PC-9 (cell line): Measurements from ENCODE around the gene TBX10. TPM values are rescaled to one million over a fixed set of nuclear protein-coding genes. Genes with fewer than 3 reads are reported as not detected.

Experiments
- BruUV-seq: library from RNA; stranded (reverse); fragments of 400-500 nt; replicated peaks from 2 replicates; lab custom pipeline; 2021; lab: Mats Ljungman, UMichigan
- CTCF ChIA-PET: fragments of 300-600 bp; sonication (Branson Sonifier 250); formaldehyde crosslinking; loops from one replicate; lab custom pipeline; 2022; ENCODE audit warnings: antibody characterized with exemption; lab: Charles Lee
- POLR2A ChIA-PET: fragments of 300-600 bp; sonication (Branson Sonifier 250); formaldehyde crosslinking; loops from one replicate; lab custom pipeline; 2022; ENCODE audit warnings: antibody characterized with exemption; ENCODE audit not compliant: unreplicated experiment; lab: Charles Lee
- DNase-seq, 2 experiments: peaks; one replicate each; pipeline versions ENCODE4 v3.0.0 to v3.0.0-alpha.2; 2015 to 2022; ENCODE audit warnings: mixed read lengths in 1 of 2
- H2AFZ ChIP-seq: fragments of 200-600 bp; sonication (generic); 2 replicates; pipeline ENCODE4 v1.8.1; 2017; ENCODE audit warnings: antibody characterized with exemption
- H3F3A ChIP-seq: fragments of 200-600 bp; sonication (generic); 2 replicates; pipeline ENCODE4 v1.8.1; 2017; ENCODE audit warnings: antibody characterized with exemption, mild to moderate bottlenecking, low read depth; ENCODE audit not compliant: insufficient read depth
- H3K27ac ChIP-seq: fragments of 200-600 bp; sonication (generic); 2 replicates; pipeline ENCODE4 v1.6.1; 2016; ENCODE audit warnings: mixed run types
- H3K27me3 ChIP-seq: fragments of 200-600 bp; sonication (generic); 2 replicates; pipeline ENCODE4 v1.6.1; 2016; ENCODE audit warnings: low read depth, mixed run types; ENCODE audit not compliant: insufficient read depth
- H3K36me3 ChIP-seq: fragments of 200-600 bp; sonication (generic); 2 replicates; pipeline ENCODE4 v1.6.1; 2016; ENCODE audit warnings: low read depth, mixed run types
- H3K4me1 ChIP-seq: fragments of 200-600 bp; sonication (generic); replicated peaks from 2 replicates; pipeline ENCODE4 v1.6.1; 2016; ENCODE audit warnings: mixed run types; ENCODE audit not compliant: insufficient read depth
- H3K4me2 ChIP-seq: fragments of 200-600 bp; sonication (generic); 2 replicates; pipeline ENCODE4 v1.6.1; 2017; ENCODE audit warnings: mixed run types
- H3K4me3 ChIP-seq: fragments of 200-600 bp; sonication (generic); 2 replicates; pipeline ENCODE4 v1.6.1; 2016; ENCODE audit warnings: mixed run types
- H3K79me2 ChIP-seq: fragments of 200-600 bp; sonication (generic); 2 replicates; pipeline ENCODE4 v1.6.1; 2017; ENCODE audit warnings: low read depth, mixed run types
- H3K9me2 ChIP-seq: fragments of 200-600 bp; sonication (generic); 2 replicates; pipeline ENCODE4 v1.8.1; 2017; ENCODE audit warnings: mild to moderate bottlenecking; ENCODE audit not compliant: insufficient read depth
- H3K9me3 ChIP-seq: fragments of 200-600 bp; sonication (generic); 2 replicates; pipeline ENCODE4 v1.8.1; 2016; ENCODE audit warnings: low read depth; ENCODE audit not compliant: insufficient read depth
- H4K20me1 ChIP-seq: fragments of 200-600 bp; sonication (generic); 2 replicates; pipeline ENCODE4 v1.8.1; 2017; ENCODE audit not compliant: insufficient read depth
- EZH2 ChIP-seq: fragments of 200-600 bp; sonication (generic); IDR thresholded peaks from 2 replicates; pipeline ENCODE4 v1.8.0; 2017; ENCODE audit warnings: antibody characterized with exemption, low read depth
- intact Hi-C: fragments of 100-400 bp; cut with micrococcal nuclease; formaldehyde crosslinking; loops from one replicate; pipeline ENCODE4 v1.10.0; 2022; ENCODE audit not compliant: unreplicated experiment
- total RNA-seq: library from RNA; stranded (reverse); gene quantifications from 2 replicates; pipeline ENCODE4 v1.2.3, GENCODE V29; 2021
- TF ChIP-seq, protein P1 (sequence below): fragments of 200-600 bp; sonication (generic); conservative IDR thresholded peaks from 2 replicates; pipeline ENCODE4 v1.6.1; 2017; ENCODE audit warnings: mixed run types, antibody characterized with exemption, mild to moderate bottlenecking, moderate library complexity

TBX10 gene
- total RNA-seq, 1 experiment from 2014 or later = not detected

DNA sequence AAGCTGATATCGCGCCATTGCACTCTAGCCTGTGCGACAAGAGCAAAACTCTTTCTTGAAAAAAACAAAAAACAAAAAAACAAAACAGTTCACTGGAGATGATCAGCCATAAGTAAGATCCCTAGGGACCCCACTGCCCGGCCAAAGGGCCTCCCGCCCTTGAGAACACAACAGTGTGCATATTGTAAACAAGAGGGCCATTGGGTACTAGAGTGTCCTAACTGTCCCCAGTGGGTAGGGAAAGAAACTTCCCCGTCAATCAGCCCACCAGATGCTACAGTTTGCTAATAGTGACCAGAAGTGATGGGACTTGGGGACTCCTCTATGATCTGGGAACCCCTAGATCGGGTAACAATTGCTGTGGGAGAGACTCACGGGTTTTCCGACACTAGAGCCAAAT, 14.7 kb upstream of the TBX10 start:
- DNase-seq = no peak
- no peak for TF ChIP-seq EZH2
- TF ChIP-seq, protein P1, sequence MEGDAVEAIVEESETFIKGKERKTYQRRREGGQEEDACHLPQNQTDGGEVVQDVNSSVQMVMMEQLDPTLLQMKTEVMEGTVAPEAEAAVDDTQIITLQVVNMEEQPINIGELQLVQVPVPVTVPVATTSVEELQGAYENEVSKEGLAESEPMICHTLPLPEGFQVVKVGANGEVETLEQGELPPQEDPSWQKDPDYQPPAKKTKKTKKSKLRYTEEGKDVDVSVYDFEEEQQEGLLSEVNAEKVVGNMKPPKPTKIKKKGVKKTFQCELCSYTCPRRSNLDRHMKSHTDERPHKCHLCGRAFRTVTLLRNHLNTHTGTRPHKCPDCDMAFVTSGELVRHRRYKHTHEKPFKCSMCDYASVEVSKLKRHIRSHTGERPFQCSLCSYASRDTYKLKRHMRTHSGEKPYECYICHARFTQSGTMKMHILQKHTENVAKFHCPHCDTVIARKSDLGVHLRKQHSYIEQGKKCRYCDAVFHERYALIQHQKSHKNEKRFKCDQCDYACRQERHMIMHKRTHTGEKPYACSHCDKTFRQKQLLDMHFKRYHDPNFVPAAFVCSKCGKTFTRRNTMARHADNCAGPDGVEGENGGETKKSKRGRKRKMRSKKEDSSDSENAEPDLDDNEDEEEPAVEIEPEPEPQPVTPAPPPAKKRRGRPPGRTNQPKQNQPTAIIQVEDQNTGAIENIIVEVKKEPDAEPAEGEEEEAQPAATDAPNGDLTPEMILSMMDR = no peak
- Histone ChIP-seq H3K9me2 (no peaks in the 10 kb centered on the region), H3K36me3 (no peaks in the 10 kb centered on the region), H3K4me1 (no peaks in the 10 kb centered on the region), H3F3A (peaks cover 17% of the 10 kb centered on the region), H3K27me3 (no peaks in the 10 kb centered on the region), H3K4me2 (no peak overlapping the region), H3K27ac (no peak overlapping the region), H3K9me3 (peaks cover 6% of the 10 kb centered on the region; the same call in 1 of the 2 replicates), H2AFZ (no peak overlapping the region), H3K4me3 (no peak overlapping the region), H4K20me1 (no peaks in the 10 kb centered on the region), H3K79me2 (no peaks in the 10 kb centered on the region)
- intact Hi-C loops = no loop called here
- BruUV-seq = no TSS peak
- ChIA-PET CTCF (no interaction called here), POLR2A (no interaction called here)

GRCh38 chr11:67652965-67653845, 13.6 kb upstream of the TBX10 start:
- intact Hi-C loops = no loop called here
- Histone ChIP-seq H3K4me3 (no peak overlapping the region), H3K4me1 (no peaks in the 10 kb centered on the region), H2AFZ (no peak overlapping the region), H3K27me3 (no peaks in the 10 kb centered on the region), H3F3A (peaks cover 23% of the 10 kb centered on the region), H3K79me2 (no peaks in the 10 kb centered on the region), H3K9me2 (no peaks in the 10 kb centered on the region), H3K4me2 (no peak overlapping the region), H4K20me1 (no peaks in the 10 kb centered on the region), H3K36me3 (no peaks in the 10 kb centered on the region), H3K9me3 (peaks cover 6% of the 10 kb centered on the region; the same call in 1 of the 2 replicates), H3K27ac (no peak overlapping the region)
- BruUV-seq = no TSS peak
- no peak for DNase-seq
- CTCF ChIA-PET = no interaction called here
- TF ChIP-seq, protein P1 = no peak
- TF ChIP-seq EZH2 = no peak
- POLR2A ChIA-PET = interaction anchor here (0.5 kb wide), 1 partner anchor 15 kb away, joined by 4 read pairs; no protein-coding TSS in a partner anchor

DNA sequence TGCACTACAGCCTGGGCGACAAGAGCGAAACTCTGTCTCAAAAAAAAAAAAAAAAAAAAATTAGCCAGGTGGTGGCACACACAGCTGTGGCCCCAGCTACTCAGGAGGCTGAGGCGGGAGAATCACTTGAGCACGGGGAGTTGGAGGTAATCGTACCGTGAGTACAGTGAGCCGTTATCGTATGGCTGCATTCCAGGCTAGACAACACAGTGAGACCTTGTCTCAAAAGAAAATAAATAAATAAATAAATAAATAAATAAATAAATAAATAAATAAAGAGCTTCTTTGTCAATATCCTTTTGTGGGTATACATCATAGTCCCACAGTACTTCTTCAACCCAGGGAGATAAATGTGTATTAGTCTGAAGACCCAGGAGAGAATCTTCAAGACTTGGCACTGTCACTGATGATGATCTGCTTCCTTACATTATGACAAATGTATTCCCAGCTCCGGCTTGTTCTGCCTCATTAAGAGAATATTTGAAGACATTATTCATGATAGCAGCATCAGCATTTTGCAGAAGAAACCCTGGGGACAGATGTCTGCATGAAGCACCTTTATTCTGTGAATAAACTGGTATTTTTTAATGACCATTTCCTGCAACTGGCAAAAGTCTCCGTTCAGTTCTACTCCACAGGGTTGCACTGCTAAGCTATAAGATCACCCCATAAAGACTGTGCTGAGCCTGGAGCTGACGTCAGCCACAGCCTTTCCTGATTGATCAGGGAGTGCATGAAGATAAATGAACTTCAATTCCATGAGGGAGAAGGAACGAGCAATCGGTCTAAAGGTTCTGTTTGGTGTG, 12.6 kb upstream of the TBX10 start:
- no peak for DNase-seq
- no peaks in the 10 kb centered on the region for H3K27me3 ChIP-seq
- peaks cover 29% of the 10 kb centered on the region for H3F3A ChIP-seq
- H3K4me1 ChIP-seq = no peaks in the 10 kb centered on the region
- BruUV-seq = no TSS peak
- H3K27ac ChIP-seq = no peak overlapping the region
- no peak overlapping the region for H3K4me2 ChIP-seq
- no peaks in the 10 kb centered on the region for H4K20me1 ChIP-seq
- intact Hi-C loops = no loop called here
- no peak overlapping the region for H3K4me3 ChIP-seq
- H3K36me3 ChIP-seq = no peaks in the 10 kb centered on the region
- H3K9me2 ChIP-seq = no peaks in the 10 kb centered on the region
- peaks cover 6% of the 10 kb centered on the region; the same call in 1 of the 2 replicates for H3K9me3 ChIP-seq
- ChIA-PET CTCF (interaction anchor here (0.6 to 0.7 kb wide), 2 partner anchors 39 to 60 kb away, joined by 4 to 5 read pairs; no protein-coding TSS in a partner anchor), POLR2A (interaction anchor here (0.5 to 0.7 kb wide), 2 partner anchors 14 to 413 kb away, joined by 4 to 11 read pairs; no protein-coding TSS in a partner anchor)
- TF ChIP-seq, protein P1 = no peak
- TF ChIP-seq EZH2 = no peak
- H3K79me2 ChIP-seq = no peaks in the 10 kb centered on the region
- no peak overlapping the region for H2AFZ ChIP-seq
